Retinal pigment epithelial cell (primary cell): Measurements from ENCODE around the gene NUF2.

Experiments used
- DNase-seq: peaks from one replicate; pipeline ENCODE4 v3.0.0-alpha.2; 2010; ENCODE audit warnings: low read depth
- H3K4me3 ChIP-seq: 2 replicates; pipeline ENCODE4 v1.5.1; 2011; ENCODE audit warnings: mild to moderate bottlenecking, low read length, control low read depth, moderate library complexity
- TF ChIP-seq, protein P1 (sequence below): conservative IDR thresholded peaks from 2 replicates; pipeline ENCODE4 v1.5.1; 2011; ENCODE audit warnings: low read depth, low read length, control low read depth, inconsistent platforms

The NUF2 gene

GRCh38 chr1:163295949-163296348 lies 25.8 kb upstream of the NUF2 start:
- no peak for DNase-seq
- TF ChIP-seq, protein P1, sequence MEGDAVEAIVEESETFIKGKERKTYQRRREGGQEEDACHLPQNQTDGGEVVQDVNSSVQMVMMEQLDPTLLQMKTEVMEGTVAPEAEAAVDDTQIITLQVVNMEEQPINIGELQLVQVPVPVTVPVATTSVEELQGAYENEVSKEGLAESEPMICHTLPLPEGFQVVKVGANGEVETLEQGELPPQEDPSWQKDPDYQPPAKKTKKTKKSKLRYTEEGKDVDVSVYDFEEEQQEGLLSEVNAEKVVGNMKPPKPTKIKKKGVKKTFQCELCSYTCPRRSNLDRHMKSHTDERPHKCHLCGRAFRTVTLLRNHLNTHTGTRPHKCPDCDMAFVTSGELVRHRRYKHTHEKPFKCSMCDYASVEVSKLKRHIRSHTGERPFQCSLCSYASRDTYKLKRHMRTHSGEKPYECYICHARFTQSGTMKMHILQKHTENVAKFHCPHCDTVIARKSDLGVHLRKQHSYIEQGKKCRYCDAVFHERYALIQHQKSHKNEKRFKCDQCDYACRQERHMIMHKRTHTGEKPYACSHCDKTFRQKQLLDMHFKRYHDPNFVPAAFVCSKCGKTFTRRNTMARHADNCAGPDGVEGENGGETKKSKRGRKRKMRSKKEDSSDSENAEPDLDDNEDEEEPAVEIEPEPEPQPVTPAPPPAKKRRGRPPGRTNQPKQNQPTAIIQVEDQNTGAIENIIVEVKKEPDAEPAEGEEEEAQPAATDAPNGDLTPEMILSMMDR: no peak
- H3K4me3 ChIP-seq: no peak overlapping the region

- DNase-seq: no peak
- no peak overlapping the region for H3K4me3 ChIP-seq
- TF ChIP-seq, protein P1: no peak
These were observed 25.1 kb upstream of the NUF2 start for GRCh38 chr1:163296504-163297263.

GRCh38 chr1:163298365-163298764 lies 23.4 kb upstream of the NUF2 start:
- TF ChIP-seq, protein P1: no peak
- no peak for DNase-seq
- H3K4me3 ChIP-seq: no peak overlapping the region

DNA sequence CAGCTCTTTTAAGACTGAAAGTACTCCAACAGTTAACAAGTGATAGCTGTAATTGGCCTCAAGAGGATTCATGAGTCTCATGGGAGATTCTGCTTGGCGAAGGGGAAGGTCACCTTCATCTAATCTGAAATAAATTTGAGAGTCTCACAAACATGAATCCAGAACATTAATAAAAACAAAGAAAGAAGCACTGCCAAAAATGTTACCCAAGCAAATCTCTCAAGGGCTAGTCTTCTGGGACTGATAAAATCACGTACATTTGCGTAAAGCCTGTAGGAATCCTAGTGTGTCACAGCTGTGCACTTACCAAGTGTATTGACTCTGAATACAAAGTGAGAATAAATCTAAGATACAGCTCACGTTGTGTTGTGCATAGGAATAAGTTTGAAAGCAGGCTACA lies 21.2 kb upstream of the NUF2 start:
- no peak for DNase-seq
- TF ChIP-seq, protein P1: no peak
- H3K4me3 ChIP-seq: no peak overlapping the region

DNA sequence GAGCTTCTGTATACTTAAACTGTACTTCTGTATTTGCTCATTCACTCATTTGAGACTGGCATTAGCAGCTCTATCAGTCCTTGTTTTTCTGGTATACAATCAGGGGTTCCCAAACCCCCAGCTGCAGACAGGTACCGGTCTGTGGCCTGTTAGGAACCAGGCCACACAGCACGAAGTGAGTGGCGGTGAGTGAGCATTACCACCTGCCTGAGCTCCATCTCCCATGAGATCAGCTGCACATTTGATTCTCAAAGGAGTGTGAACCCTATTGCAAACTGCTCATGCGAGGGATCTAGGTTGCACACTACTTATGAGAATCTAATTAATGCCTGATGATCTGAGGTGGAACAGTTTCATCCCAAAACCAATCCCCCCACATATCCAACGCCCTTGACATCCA lies 18.2 kb upstream of the NUF2 start:
- no peak overlapping the region for H3K4me3 ChIP-seq
- DNase-seq: no peak
- TF ChIP-seq, protein P1: no peak

GRCh38 chr1:163305441-163305840 lies 16.3 kb upstream of the NUF2 start:
- TF ChIP-seq, protein P1: no peak
- no peak overlapping the region for H3K4me3 ChIP-seq
- no peak for DNase-seq

DNA sequence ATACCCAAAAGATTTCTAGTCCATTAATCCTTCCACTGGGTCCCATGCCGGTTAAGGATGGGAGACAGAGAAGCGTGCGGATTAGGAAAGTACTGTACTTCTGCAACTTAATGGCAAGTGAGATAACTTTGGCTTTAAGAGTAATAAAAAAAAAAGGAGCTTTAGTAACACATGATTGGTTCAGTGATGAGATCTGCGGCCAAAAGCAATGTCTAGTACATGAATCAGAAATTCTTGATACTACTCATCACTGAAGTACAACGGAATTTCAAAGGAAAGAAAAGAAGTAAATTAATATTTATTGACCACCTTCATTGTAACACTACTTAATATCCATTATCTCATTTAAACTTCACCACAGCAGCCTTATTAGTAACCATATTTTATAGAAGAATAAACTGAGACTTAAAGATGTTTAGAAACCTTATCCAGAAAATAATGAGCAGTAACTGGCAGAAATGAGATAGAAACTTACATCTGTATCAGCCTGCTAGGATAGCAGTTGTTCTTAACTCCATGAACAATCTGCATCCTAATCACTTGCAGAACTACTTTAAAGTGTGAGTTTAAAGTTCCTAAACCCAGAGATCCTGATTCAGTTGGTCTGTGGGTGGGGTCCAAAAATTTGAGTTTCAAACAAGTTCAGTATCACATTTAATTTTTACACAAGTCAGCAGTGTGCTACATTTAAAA lies 14.1 kb upstream of the NUF2 start:
- no peak for DNase-seq
- TF ChIP-seq, protein P1: no peak

More for the DNA sequence above, 14.1 kb upstream of the NUF2 start:
- H3K4me3 ChIP-seq: no peak overlapping the region
